HepG2 (cell line): ENCODE measurements around the gene TAF6L. TPM values are rescaled to one million over a fixed set of nuclear protein-coding genes. Genes with fewer than 3 reads are reported as not detected.
A peak's percentile ranks its signal among the peaks of the same experiment; 100 is the strongest.

Source experiments
- ARNTL ChIP-seq: sonication (generic); formaldehyde crosslinking; IDR thresholded peaks from 2 replicates; pipeline ENCODE4 v1.4.0; 2020; ENCODE audit warnings: mild to moderate bottlenecking, missing genetic modification reagents
- BRD4 ChIP-seq: sonication (generic); formaldehyde crosslinking; IDR thresholded peaks from 2 replicates; pipeline ENCODE4 v1.4.0; 2020; ENCODE audit warnings: missing genetic modification reagents
- CAMTA2 ChIP-seq: sonication (generic); formaldehyde crosslinking; IDR thresholded peaks from 2 replicates; pipeline ENCODE4 v1.4.0; 2020; ENCODE audit warnings: mild to moderate bottlenecking, missing genetic modification reagents, borderline replicate concordance
- E2F5 ChIP-seq: sonication (generic); formaldehyde crosslinking; conservative IDR thresholded peaks from 2 replicates; pipeline ENCODE4 v1.4.0; 2020; ENCODE audit warnings: missing genetic modification reagents
- PRDM10 ChIP-seq: sonication (generic); formaldehyde crosslinking; IDR thresholded peaks from 2 replicates; pipeline ENCODE4 v1.4.0; 2020; ENCODE audit warnings: low read depth, missing genetic modification reagents
- RXRB ChIP-seq: IDR thresholded peaks from 2 replicates; pipeline ENCODE4 v1.6.1; 2016; ENCODE audit warnings: borderline replicate concordance, missing genetic modification reagents, missing compliant biosample characterization
- SAP130 ChIP-seq: IDR thresholded peaks from 2 replicates; pipeline ENCODE4 v1.6.1; 2016; ENCODE audit warnings: low read depth
- SP1 ChIP-seq, 2 experiments: fragments of 450-650 bp in 1 of 2; sonication (generic) in 1 of 2; formaldehyde crosslinking in 1 of 2; IDR thresholded peaks; 2 replicates each; pipeline versions ENCODE4 v1.4.0 to v1.6.1; 2016 to 2020; ENCODE audit warnings: missing genetic modification reagents in 1 of 2
- SRSF1 ChIP-seq: fragments of 200-400 bp; formaldehyde crosslinking; optimal IDR thresholded peaks from 2 replicates; pipeline ENCODE3; 2017; ENCODE audit warnings: mild to moderate bottlenecking, low read depth, low read length, moderate library complexity
- SRY ChIP-seq: sonication (generic); formaldehyde crosslinking; IDR thresholded peaks from 2 replicates; pipeline ENCODE4 v1.8.0; 2022; ENCODE audit warnings: mild to moderate bottlenecking, missing genetic modification reagents
- TEAD2 ChIP-seq: sonication (generic); formaldehyde crosslinking; IDR thresholded peaks from 2 replicates; pipeline ENCODE4 v1.9.0; 2021; ENCODE audit warnings: missing genetic modification reagents
- ZFAT ChIP-seq: sonication (generic); formaldehyde crosslinking; conservative IDR thresholded peaks from 2 replicates; pipeline ENCODE4 v1.8.1; 2023; ENCODE audit warnings: missing genetic modification reagents, inconsistent platforms
- ZNF530 ChIP-seq: sonication (generic); formaldehyde crosslinking; IDR thresholded peaks from 2 replicates; pipeline ENCODE4 v1.5.0; 2020; ENCODE audit warnings: low read depth, mild to moderate bottlenecking, missing genetic modification reagents
- ZNF687 ChIP-seq: sonication (generic); formaldehyde crosslinking; IDR thresholded peaks from 2 replicates; pipeline ENCODE4 v1.5.1; 2020; ENCODE audit warnings: mild to moderate bottlenecking, missing genetic modification reagents, moderate library complexity
- ZNF775 ChIP-seq: sonication (generic); formaldehyde crosslinking; IDR thresholded peaks from 2 replicates; pipeline ENCODE4 v1.4.0; 2020; ENCODE audit warnings: missing genetic modification reagents, mild to moderate bottlenecking, moderate library complexity, borderline replicate concordance
- ZNF780A ChIP-seq: sonication (generic); formaldehyde crosslinking; IDR thresholded peaks from 2 replicates; pipeline ENCODE4 v1.8.0; 2022; ENCODE audit warnings: mild to moderate bottlenecking, missing genetic modification reagents, moderate library complexity
- ZNF800 ChIP-seq: sonication (generic); formaldehyde crosslinking; IDR thresholded peaks from 2 replicates; pipeline ENCODE4 v1.4.0; 2020; ENCODE audit warnings: missing genetic modification reagents
- ZNF850 ChIP-seq: sonication (generic); formaldehyde crosslinking; conservative IDR thresholded peaks from 2 replicates; pipeline ENCODE4 v1.9.0; 2021; ENCODE audit warnings: mild to moderate bottlenecking, missing genetic modification reagents
- polyA plus RNA-seq, 8 experiments: library from polyadenylated mRNA; depleted of rRNA in 3 of 8; stranded (reverse) in 7 of 8; unstranded in 1 of 8; fragments of >200 nt; fragmentation: Illumina TruSeq in 4 of 8; extraction: Trizol in 4 of 8; gene quantifications; 2 replicates each; pipeline versions ENCODE4 v1.2.1 to v1.2.3, GENCODE V29; 2011 to 2016; ENCODE audit warnings: low read depth in 4 of 8, missing spikeins in 1 of 8, mixed read lengths in 1 of 8; ENCODE audit not compliant: insufficient read depth in 1 of 8
- total RNA-seq, 5 experiments: library from RNA; depleted of rRNA; stranded (reverse); fragments of >200 nt; fragmentation: Illumina TruSeq; extraction: Trizol; gene quantifications; 2 replicates each; pipeline ENCODE4 v1.2.3, GENCODE V29; 2016; ENCODE audit warnings: low read depth in 1 of 5

Gene TAF6L
- total and polyA plus RNA-seq, 2 of the 13 experiments (the other 11 are each of a cell fraction or from before 2014, with no cell fraction given): 12.6 to 19.4 TPM

GRCh38 chr11:62832336-62833234 is 61.4 kb downstream of the TAF6L start, which contains the start of gene TEX54 (continued):
- no peak for TF ChIP-seq PRDM10
- peak; percentile 56; the same call in 1 of the 2 replicates for TF ChIP-seq ZNF687
- no peak for TF ChIP-seq TEAD2 (CRISPR knock-in tag)
- TF ChIP-seq SRSF1: no peak
- no peak for TF ChIP-seq CAMTA2 (CRISPR knock-in tag)
- TF ChIP-seq ZNF800 (CRISPR knock-in tag): 0 out of 2 replicates have a peak, but pooled peaks have one; percentile 49
- no peak for TF ChIP-seq ARNTL (CRISPR knock-in tag)
- 0 out of 2 replicates have a peak, but pooled peaks have one; percentile 78 for TF ChIP-seq SAP130 (CRISPR knock-in tag)
- no peak for TF ChIP-seq SP1 (IDR thresholded peaks at IDR 0.05)
- TF ChIP-seq SP1 (CRISPR knock-in tag; IDR thresholded peaks at IDR 0.05): no peak
- no peak for TF ChIP-seq BRD4 (CRISPR knock-in tag)
- TF ChIP-seq E2F5 (CRISPR knock-in tag): no peak
- no peak for TF ChIP-seq SRY (CRISPR knock-in tag)
- TF ChIP-seq ZNF780A (CRISPR knock-in tag): no peak
- TF ChIP-seq ZNF775 (CRISPR knock-in tag): no peak
- TF ChIP-seq ZFAT: no peak
- no peak for TF ChIP-seq ZNF850
- no peak for TF ChIP-seq ZNF530 (CRISPR knock-in tag)
- 0 out of 2 replicates have a peak, but pooled peaks have one; percentile 1 for TF ChIP-seq RXRB (CRISPR knock-in tag)
